Stimulated activated CD8-positive, alpha-beta memory T cell treated with anti-CD3 and anti-CD28 coated beads, Interleukin-2, amount 100 ng/mL, for 1 hour (primary cell): Measurements from ENCODE around the gene FXYD7.
"Not testable (repeated sequence)": the region's sequence is repeated elsewhere in the genome, so short reads cannot be mapped to it uniquely, and the experiment has no call there.

Experiments used
- DNase-seq, 2 donors: peaks; one replicate each; pipeline ENCODE4 v3.0.0-alpha.2; 2020; ENCODE audit warnings: low read depth in 2 of 2

The FXYD7 gene

GRCh38 chr19:35143231-35143715 lies at the start of gene FXYD7:
Gene FXYD7 (plus strand): TSS chr19:35143255. CDS start chr19:35143334, 79 bp downstream.
- no peak for DNase-seq

GRCh38 chr19:35093430-35093829 lies 49.6 kb upstream of the FXYD7 start:
- no peak for DNase-seq

- no peak for DNase-seq
These were observed 49.0 kb upstream of the FXYD7 start for GRCh38 chr19:35093941-35094647.

- no peak for DNase-seq
These were observed 48.4 kb upstream of the FXYD7 start for GRCh38 chr19:35094656-35095055.

- no peak for DNase-seq
These were observed 47.2 kb upstream of the FXYD7 start for GRCh38 chr19:35095667-35096368.

- no peak for DNase-seq
These were observed 44.5 kb upstream of the FXYD7 start for GRCh38 chr19:35098413-35099049.

- DNase-seq = no peak
These were observed 43.7 kb upstream of the FXYD7 start for GRCh38 chr19:35099155-35099896.

- no peak for DNase-seq
These were observed 43.2 kb upstream of the FXYD7 start for GRCh38 chr19:35099897-35100275.

GRCh38 chr19:35100588-35101533 lies 42.2 kb upstream of the FXYD7 start:
- DNase-seq = no peak

GRCh38 chr19:35101949-35102348 lies 41.1 kb upstream of the FXYD7 start:
- not testable (repeated sequence) for DNase-seq

- not testable (repeated sequence) for DNase-seq
These were observed 39.4 kb upstream of the FXYD7 start for GRCh38 chr19:35103614-35104013.

- no peak for DNase-seq
These were observed 38.7 kb upstream of the FXYD7 start for GRCh38 chr19:35104361-35104760.

GRCh38 chr19:35105047-35105410 lies 38.0 kb upstream of the FXYD7 start:
- DNase-seq = no peak

- DNase-seq = no peak
These were observed 37.4 kb upstream of the FXYD7 start for GRCh38 chr19:35105411-35106290.

- DNase-seq = no peak
These were observed 36.8 kb upstream of the FXYD7 start for GRCh38 chr19:35106291-35106583.

GRCh38 chr19:35106898-35107541 lies 36.0 kb upstream of the FXYD7 start:
- no peak for DNase-seq

- DNase-seq = no peak
These were observed 35.5 kb upstream of the FXYD7 start for GRCh38 chr19:35107545-35107944.

GRCh38 chr19:35108730-35109129 lies 34.3 kb upstream of the FXYD7 start:
- DNase-seq = no peak

GRCh38 chr19:35109395-35110112 lies 33.5 kb upstream of the FXYD7 start:
- DNase-seq = no peak
